GM23248 (cell line): ENCODE results near the gene MYO18B.

ENCODE experiments used
- EZH2 ChIP-seq: fragments of 200-600 bp; sonication (generic); IDR thresholded peaks from 2 replicates; pipeline ENCODE4 v1.6.1; 2018; ENCODE audit warnings: antibody characterized with exemption, mild to moderate bottlenecking; ENCODE audit not compliant: insufficient read depth, poor library complexity, severe bottlenecking
- EZH2phosphoT487 ChIP-seq: fragments of 200-600 bp; sonication (generic); IDR thresholded peaks from 2 replicates; pipeline ENCODE4 v1.6.1; 2018; ENCODE audit warnings: antibody characterized with exemption, moderate library complexity, mild to moderate bottlenecking, low read depth; ENCODE audit not compliant: insufficient read depth

- TF ChIP-seq EZH2 (no peak), EZH2phosphoT487 (no peak)
Measured at GRCh38 chr22:26033071-26033470, 291.1 kb downstream of the MYO18B start.
